Measurements from ENCODE around the gene C2orf92.

GRCh38 chr2:97740590-97741182, 71.2 kb downstream of the C2orf92 start:
- TF ChIP-seq POLR2AphosphoS5 (IDR thresholded peaks at IDR 0.05) (no peak), CTCF (IDR thresholded peaks at IDR 0.05) (peak; percentile 54 to 75 (median 68)), EP300 (IDR thresholded peaks at IDR 0.05) (no peak)
